NCI-H146 (cell line): ENCODE measurements around the gene MTA2.
"Not testable (repeated sequence)": the region's sequence is repeated elsewhere in the genome, so short reads cannot be mapped to it uniquely, and the experiment has no call there.

Source experiments
- DNase-seq: peaks from one replicate; lab custom pipeline; 2025; lab: John Stamatoyannopoulos, UW

Gene MTA2

GRCh38 chr11:62566247-62566646, 35.4 kb downstream of the MTA2 start:
- DNase-seq, result no peak

DNA sequence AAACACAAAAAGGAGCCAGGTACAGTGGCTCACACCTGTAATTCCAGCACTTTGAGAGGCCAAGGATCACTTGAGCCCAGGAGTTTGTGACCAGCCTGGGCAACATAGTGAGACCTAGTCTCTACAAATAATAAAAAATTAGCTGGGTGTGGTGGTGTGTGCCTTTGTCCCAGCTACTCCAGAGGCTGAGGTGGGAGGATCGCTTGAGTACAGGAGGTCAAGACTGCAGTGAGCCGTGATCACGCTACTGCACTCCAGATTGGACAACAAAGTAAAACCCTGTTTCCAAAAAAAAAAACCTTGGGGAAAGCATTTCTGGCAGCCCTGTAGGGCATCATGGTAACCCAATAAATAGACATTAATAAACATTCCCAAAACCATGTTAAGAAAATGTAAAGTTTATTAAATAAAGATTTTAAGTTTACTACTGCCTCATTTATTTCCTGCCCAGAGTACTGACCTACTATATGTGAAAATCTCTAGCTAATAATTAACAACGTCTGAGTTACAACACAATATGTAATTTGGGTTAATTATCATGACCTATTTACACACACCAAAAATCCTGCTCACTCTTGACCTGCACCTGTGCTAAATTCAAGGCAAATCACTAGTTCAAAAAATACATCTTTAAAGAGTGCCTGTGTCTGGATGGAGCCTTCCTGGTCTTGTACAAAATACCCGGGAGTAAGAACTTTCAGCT, 36.4 kb downstream of the MTA2 start:
- no peak for DNase-seq

GRCh38 chr11:62561677-62562230, 39.9 kb downstream of the MTA2 start:
- DNase-seq, result not testable (repeated sequence)

GRCh38 chr11:62560566-62561103, 41.0 kb downstream of the MTA2 start:
- DNase-seq, result peak; percentile 39

GRCh38 chr11:62559626-62560025, 42.0 kb downstream of the MTA2 start:
- DNase-seq, result not testable (repeated sequence)

GRCh38 chr11:62559204-62559603, 42.5 kb downstream of the MTA2 start:
- DNase-seq, result no peak

- no peak for DNase-seq
Measured at GRCh38 chr11:62558669-62559068, 43.0 kb downstream of the MTA2 start.

DNA sequence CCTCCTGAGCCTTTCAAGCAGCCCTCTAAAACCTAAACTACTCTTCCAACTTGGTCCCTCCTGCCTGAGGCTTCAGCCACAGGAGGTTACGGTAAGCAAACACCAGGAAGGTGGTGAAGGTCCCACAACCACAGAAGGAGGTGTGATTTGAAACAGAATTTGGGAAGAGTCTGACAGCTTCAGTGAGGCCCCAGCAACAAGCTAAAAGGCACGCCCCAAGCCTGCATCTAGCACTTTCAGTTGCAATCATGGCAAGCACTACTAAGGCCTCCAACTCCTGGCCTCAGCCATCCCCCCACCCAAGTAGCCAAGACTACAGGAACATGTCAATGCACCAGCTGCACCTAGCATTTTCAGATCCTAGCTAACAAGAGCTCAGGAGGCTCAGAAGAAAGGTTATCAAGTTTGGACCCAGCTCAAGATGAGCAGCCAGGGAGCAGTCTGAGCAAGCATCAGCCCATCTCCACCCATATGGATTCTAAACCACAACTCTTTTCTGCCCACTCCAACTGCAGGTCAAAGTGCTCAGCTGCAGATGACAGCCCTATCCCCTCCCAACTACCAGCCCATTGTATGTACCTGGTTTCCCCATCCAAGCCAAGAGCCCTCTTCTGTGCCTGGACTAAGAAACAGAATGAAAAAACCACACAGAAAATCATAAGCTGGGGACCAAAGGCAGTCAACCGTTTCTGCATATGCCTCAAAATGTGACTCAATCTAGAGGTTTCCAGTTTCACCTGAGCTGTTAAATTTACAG, 44.6 kb downstream of the MTA2 start:
- DNase-seq, result no peak

DNA sequence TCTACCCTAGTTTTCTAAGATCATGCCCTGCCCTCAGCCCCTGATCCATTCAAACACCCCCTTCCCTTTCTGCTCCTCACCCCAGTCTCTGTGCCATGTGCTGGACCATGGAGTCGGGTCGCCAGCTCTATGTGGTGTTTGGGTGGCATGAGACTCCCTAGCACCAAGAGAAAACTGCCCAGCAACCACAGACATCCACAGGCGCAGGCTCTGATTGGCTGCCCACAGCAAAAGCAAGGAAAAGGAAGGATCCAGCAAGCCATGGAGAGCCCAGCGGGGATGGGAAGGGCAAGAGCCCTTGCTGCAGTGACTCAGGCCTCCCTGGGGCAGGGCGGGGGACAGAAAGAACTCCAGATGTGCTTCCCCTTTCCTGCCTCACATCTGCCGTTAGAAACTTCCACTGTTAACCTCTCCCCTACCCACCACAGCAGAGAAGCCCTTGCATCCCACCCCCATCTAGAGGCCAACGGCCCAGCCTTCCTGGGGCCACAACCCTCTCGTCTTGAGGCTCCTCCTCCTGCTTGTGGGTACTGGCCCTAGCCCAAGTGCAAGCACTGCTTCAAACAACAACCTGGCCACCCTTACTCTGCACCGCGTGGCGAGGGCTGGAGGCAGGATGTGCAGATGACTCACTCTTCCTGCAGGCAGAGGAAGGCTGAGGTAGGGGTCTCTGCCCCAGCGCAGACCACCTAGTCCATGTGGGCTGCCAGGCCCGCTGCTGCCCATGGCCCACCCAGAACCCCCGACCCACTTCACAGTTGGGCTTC, 45.4 kb downstream of the MTA2 start:
- no peak for DNase-seq

DNA sequence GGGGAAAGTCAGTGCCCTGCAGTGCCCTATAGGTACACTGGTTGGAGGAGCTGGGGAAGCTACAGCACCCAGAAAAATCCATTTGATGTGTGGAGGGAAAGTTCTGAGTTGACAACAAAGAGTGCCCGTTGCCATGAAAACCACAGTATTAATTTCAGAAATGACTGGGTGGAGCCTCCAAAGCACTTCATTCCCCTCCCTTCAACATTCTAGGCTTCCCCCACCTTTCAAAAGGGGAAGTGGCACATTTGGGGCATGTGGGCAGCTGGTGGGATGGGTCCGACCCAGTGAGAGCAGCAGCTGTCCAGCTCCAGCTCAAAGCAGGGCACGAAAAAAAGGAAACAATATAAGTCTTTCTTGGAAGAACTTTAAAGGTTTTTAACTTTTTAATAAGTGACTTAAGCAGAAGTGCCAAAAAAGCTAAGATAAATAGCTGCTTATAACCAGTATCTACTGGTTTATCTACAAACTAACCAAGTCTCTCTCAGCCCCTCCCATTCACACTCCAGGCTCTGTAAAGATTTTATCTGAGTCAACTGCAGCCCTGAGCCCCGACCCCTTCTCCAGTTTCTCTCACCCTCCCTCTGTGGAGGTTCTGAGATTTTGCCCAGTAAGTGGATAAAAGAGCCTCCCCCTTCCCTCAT, 46.1 kb downstream of the MTA2 start:
- no peak for DNase-seq

- DNase-seq, result no peak
Measured at GRCh38 chr11:62554387-62555167, 47.1 kb downstream of the MTA2 start.

DNA sequence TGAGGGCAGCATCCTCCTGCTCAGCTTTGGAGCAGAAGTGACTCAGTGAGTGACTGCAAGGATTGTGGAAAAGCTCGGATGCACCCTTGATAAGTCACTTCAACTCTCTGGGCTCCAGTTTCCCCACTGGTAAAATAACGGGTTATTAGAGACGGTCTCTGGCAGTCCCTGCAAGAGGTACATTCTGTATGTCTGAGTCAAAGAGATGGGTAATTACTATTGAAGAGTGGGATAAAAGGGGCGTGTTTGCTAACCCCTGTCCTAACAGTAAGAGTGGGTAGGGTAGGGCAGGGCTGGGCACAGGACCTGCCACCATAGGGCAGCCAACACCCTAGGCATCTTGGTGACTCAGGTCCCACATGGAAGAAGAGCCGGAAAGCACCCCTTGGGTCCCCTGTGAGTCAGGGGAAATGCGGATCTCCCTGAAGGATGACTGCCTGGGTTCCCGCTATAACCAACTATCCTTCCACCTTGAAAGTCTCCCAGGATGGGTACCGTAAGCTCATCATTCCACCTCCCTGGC, 47.8 kb downstream of the MTA2 start:
- DNase-seq, result no peak

DNA sequence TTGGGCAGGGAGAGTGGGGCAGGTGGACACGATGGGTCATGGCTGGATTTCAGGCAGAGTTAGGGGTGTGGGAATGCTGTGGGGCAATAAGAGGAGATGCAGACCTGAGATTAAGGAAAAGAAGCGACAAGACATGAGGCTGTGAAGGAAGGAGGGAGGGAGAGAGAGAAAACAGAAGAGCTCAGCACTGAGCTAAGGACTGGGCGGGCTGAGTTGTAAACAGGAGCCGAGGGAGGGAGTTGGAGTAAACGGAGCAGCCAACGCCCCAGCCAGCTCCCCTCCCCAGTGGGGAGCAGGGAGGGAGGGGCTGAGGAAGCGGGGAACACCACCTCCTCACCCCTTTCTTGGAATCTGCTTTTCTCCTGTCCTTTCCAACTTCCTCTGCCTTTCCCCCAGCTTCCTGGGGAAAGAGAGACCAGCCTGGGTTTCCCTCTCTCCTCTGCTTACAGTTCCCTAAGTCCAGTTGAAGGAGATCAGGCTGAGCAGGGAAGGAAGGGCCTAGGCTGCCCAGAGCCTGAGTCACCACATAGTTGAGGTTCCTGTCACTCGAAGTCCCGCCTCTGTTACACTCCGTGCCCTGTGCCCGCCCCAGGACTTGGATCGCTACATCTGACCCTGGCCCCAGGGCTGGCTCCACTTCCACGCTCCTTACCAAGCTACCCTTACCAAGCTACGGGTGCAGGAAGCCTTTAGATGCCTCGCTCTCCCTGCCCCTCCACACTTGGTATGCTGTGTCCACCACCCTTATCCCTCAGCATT, 48.4 kb downstream of the MTA2 start:
- no peak for DNase-seq

DNA sequence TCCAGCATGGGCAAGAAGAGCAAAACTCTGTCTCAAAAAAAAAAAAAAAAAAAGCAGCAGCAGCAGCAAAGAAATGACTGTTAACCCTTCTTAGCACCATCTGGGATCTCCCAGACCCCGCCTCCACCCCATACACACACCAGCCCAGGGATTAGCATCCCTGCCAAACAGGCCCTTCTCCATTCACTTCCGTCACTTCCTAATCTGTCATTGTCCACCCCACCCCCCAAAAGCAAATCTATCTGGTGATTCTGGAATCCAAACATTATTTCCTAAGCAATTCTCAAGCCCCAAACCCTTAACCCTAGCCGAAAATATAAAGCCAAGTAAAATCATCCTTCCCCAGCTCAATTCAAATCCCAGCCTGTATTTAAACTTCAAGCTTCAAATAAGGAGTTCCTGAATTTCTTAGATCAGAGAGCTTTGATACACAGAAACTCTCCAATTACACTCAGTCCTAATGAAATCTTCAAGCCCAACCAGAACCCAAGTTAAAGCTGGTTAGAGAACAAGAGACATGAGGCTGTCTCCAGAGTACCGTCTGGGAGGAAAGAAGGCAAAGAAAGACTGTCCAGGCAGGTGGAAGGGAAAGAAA, 49.1 kb downstream of the MTA2 start:
- no peak for DNase-seq

- not testable (repeated sequence) for DNase-seq
Measured at GRCh38 chr11:62550478-62550877, 51.2 kb downstream of the MTA2 start.

GRCh38 chr11:62548545-62549335, 52.9 kb downstream of the MTA2 start:
- DNase-seq, result no peak

- no peak for DNase-seq
Measured at GRCh38 chr11:62547691-62548281, 53.9 kb downstream of the MTA2 start.

- DNase-seq, result no peak
Measured at GRCh38 chr11:62546929-62547625, 54.6 kb downstream of the MTA2 start.
